Skeletal muscle cell (primary cell): ENCODE data around the gene RBM47.
"Not testable (repeated sequence)": the region's sequence is repeated elsewhere in the genome, so short reads cannot be mapped to it uniquely, and the experiment has no call there.

Experiments used
- DNase-seq: peaks from one replicate; pipeline ENCODE4 v3.0.0-alpha.2; 2010; ENCODE audit warnings: low read depth
- H3K4me3 ChIP-seq: 2 replicates; pipeline ENCODE4 v1.5.1; 2011; ENCODE audit warnings: low read depth, mild to moderate bottlenecking, control low read depth, low read length, moderate library complexity

The RBM47 gene

GRCh38 chr4:40629401-40630334 is at the start of gene RBM47:
TSS of gene RBM47 (minus strand) at chr4:40629864. CDS start at chr4:40438893, 190,971 bp downstream.
- no peak for DNase-seq
- H3K4me3 ChIP-seq, result peak within 1 kb of the TSS; percentile 58

GRCh38 chr4:40678421-40678820 is 48.8 kb upstream of the RBM47 start:
- no peak for DNase-seq
- no peak overlapping the region for H3K4me3 ChIP-seq

GRCh38 chr4:40675166-40675565 is 45.5 kb upstream of the RBM47 start:
- no peak for DNase-seq
- H3K4me3 ChIP-seq, result no peak overlapping the region

- H3K4me3 ChIP-seq, result no peak overlapping the region
- DNase-seq, result peak; percentile 92
These were observed 43.2 kb upstream of the RBM47 start for GRCh38 chr4:40672528-40673522.

- H3K4me3 ChIP-seq, result no peak overlapping the region
- DNase-seq, result no peak
These were observed 39.8 kb upstream of the RBM47 start for GRCh38 chr4:40669504-40669903.

GRCh38 chr4:40665842-40666241 is 36.2 kb upstream of the RBM47 start:
- H3K4me3 ChIP-seq, result no peak overlapping the region
- DNase-seq, result no peak

GRCh38 chr4:40662962-40663604 is 33.4 kb upstream of the RBM47 start:
- DNase-seq, result peak; percentile 46
- H3K4me3 ChIP-seq, result peak overlapping the region; percentile 18

GRCh38 chr4:40661803-40662202 is 32.1 kb upstream of the RBM47 start:
- no peak overlapping the region for H3K4me3 ChIP-seq
- DNase-seq, result no peak

- DNase-seq, result no peak
- H3K4me3 ChIP-seq, result no peak overlapping the region
These were observed 26.7 kb upstream of the RBM47 start for GRCh38 chr4:40656201-40656863.

GRCh38 chr4:40651280-40651679 is 21.6 kb upstream of the RBM47 start:
- no peak for DNase-seq
- H3K4me3 ChIP-seq, result no peak overlapping the region

GRCh38 chr4:40649321-40649720 is 19.7 kb upstream of the RBM47 start:
- H3K4me3 ChIP-seq, result no peak overlapping the region
- no peak for DNase-seq

GRCh38 chr4:40648742-40649281 is 19.1 kb upstream of the RBM47 start:
- H3K4me3 ChIP-seq, result no peak overlapping the region
- no peak for DNase-seq

GRCh38 chr4:40648131-40648530 is 18.5 kb upstream of the RBM47 start:
- DNase-seq, result no peak

GRCh38 chr4:40645586-40645985 is 15.9 kb upstream of the RBM47 start:
- H3K4me3 ChIP-seq, result no peak overlapping the region
- DNase-seq, result no peak

More at GRCh38 chr4:40648131-40648530, 18.5 kb upstream of the RBM47 start:
- H3K4me3 ChIP-seq, result no peak overlapping the region

GRCh38 chr4:40632080-40632479 is 2.4 kb upstream of the RBM47 start:
- H3K4me3 ChIP-seq, result no peak overlapping the region
- DNase-seq, result no peak

GRCh38 chr4:40630335-40631021 is 814 bp upstream of the RBM47 start:
- DNase-seq, result no peak

GRCh38 chr4:40628888-40629287 is 776 bp downstream of the RBM47 start:
- peak overlapping the region; percentile 58 for H3K4me3 ChIP-seq
- DNase-seq, result no peak

More at GRCh38 chr4:40630335-40631021, 814 bp upstream of the RBM47 start:
- no peak overlapping the region for H3K4me3 ChIP-seq

- H3K4me3 ChIP-seq, DNase-seq: not testable (repeated sequence)
These were observed 1.3 kb downstream of the RBM47 start for GRCh38 chr4:40628407-40628806.
